IPS DF 6.9 (cell line): ENCODE measurements around the gene DAB1.

Experiments
- DNase-seq: peaks from one replicate; pipeline ENCODE4 v3.0.0-alpha.2; 2013; ENCODE audit warnings: low read depth, low spot score
- H3K27ac ChIP-seq: one replicate; pipeline ENCODE4 v1.5.1; 2013; ENCODE audit warnings: low read length, control low read depth
- H3K27me3 ChIP-seq: 2 replicates; pipeline ENCODE4 v1.6.1; 2013; ENCODE audit warnings: mild to moderate bottlenecking, low read length; ENCODE audit not compliant: control insufficient read depth, insufficient read depth
- H3K36me3 ChIP-seq: 2 replicates; pipeline ENCODE4 v1.6.1; 2013; ENCODE audit warnings: low read length; ENCODE audit not compliant: control insufficient read depth, insufficient read depth
- H3K4me1 ChIP-seq: 2 replicates; pipeline ENCODE4 v1.6.1; 2013; ENCODE audit warnings: low read length; ENCODE audit not compliant: control insufficient read depth, insufficient read depth
- H3K4me3 ChIP-seq: 2 replicates; pipeline ENCODE4 v1.5.1; 2013; ENCODE audit warnings: mild to moderate bottlenecking, low read length
- H3K9me3 ChIP-seq: 2 replicates; pipeline ENCODE4 v1.6.1; 2013; ENCODE audit warnings: low read length, inconsistent platforms; ENCODE audit not compliant: control insufficient read depth, insufficient read depth
- WGBS: extraction: QIAGEN DNeasy Blood & Tissue Kit; methylation state at CpG from one replicate; pipeline ENCODE4 v1.1.7; 2013; ENCODE audit warnings: mixed read lengths, missing lambda C conversion rate; ENCODE audit not compliant: insufficient read length, insufficient coverage; 5-methylcytosine and 5-hydroxymethylcytosine counted together

The DAB1 gene

DNA sequence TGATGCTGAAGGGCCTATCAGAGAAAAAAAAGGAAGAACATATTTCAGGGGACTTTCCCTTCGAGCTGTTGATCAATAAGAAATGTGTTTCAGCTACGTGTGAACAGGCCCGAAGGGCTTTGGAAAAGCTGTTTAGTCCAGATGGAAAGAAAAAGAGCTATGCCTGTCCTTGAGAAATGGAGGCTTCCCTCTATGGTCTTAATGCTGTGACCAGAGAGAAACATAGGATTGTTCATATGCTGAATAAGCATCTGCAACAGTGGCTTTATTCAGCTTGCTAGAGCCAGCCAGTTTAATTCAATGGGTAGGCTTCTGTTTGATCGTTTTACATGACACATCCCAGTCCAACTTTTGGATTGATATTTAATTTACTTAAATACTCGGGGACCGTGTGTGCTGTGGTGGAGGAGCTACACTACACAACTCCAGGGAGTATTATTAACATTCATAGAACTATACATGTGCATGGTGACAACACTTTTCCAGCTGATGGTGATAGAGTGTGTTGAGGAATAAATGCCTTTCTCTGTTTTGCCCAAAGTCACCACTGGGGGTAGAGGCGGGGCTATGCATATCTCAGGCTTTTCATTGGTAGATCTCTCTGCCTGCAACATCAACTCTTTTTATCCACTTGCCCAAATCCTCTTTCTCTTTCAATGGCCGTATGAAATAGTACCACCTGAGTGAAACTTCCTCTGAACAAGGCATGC lies 351.3 kb downstream of the DAB1 start:
- no CpG with 5 or more reads among the region's 8 CpGs for WGBS
- H3K4me3 ChIP-seq, result no peak overlapping the region
- DNase-seq, result no peak

DNA sequence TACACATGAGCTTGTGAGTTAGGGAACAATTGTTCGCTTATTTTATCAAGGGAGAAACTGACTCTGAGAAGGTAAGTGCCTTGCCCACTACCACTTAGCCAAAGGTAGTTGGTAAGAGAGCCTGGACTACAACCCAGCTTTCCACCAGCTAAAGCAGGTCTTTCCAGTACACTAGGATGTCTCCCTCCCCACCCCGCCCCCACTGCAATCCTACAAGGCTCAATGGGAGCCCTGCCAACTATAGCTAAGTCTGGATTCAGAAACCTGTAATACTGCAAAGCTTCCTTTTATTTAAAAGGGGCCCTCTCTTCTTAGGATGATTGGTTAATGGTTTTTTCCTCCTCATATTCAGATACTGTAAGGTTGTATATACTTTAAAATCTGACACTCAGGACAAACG lies 356.0 kb downstream of the DAB1 start:
- Histone ChIP-seq H3K4me1 (no peaks in the 10 kb centered on the region; the same call in 1 of the 2 replicates), H3K36me3 (no peaks in the 10 kb centered on the region), H3K4me3 (no peak overlapping the region), H3K27ac (no peak overlapping the region), H3K9me3 (no peaks in the 10 kb centered on the region), H3K27me3 (no peaks in the 10 kb centered on the region)
- whole genome bisulfite sequencing, result no CpG with 5 or more reads among the region's 3 CpGs
- no peak for DNase-seq

More for the DNA sequence above, 351.3 kb downstream of the DAB1 start:
- no peak overlapping the region for H3K27ac ChIP-seq
- H3K36me3 ChIP-seq, result no peaks in the 10 kb centered on the region
- no peaks in the 10 kb centered on the region; the same call in 1 of the 2 replicates for H3K4me1 ChIP-seq
- no peaks in the 10 kb centered on the region for H3K27me3 ChIP-seq
- H3K9me3 ChIP-seq, result no peaks in the 10 kb centered on the region

DNA sequence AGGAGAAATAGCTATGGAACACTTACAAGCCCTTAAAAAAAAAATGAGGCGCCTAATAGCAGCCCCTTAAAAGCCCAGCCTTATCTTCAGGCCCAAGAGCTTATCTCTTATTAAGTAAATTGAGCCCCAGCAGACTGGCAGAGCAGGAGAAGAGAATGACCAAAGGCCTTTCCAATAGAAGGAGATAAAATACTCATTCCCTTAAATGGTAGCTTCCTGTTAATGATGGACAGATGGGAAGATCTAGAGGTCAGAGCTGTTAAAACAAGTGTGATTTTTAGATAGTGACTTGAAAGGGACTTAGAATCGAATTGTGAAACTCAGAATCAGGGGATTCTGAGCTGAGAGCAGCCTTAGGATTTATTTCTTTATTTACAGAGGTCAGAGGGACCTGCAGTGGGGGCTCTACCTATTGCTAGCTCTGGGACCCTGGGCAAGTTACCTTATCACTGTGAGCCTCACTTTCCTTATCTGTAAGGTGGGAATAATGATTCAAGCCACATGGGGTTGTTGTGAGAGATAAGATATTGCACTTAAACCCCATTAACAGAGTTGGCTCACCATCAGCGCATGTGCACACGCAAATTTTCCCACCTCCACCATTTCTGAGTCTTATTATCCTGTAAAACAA lies 356.8 kb downstream of the DAB1 start:
- H3K36me3 ChIP-seq, result no peaks in the 10 kb centered on the region
- no peak overlapping the region for H3K27ac ChIP-seq
- no peak for DNase-seq
- no peaks in the 10 kb centered on the region for H3K27me3 ChIP-seq
- no peaks in the 10 kb centered on the region for H3K4me1 ChIP-seq
- H3K9me3 ChIP-seq, result no peaks in the 10 kb centered on the region
- WGBS, result no CpG with 5 or more reads among the region's 4 CpGs
- H3K4me3 ChIP-seq, result no peak overlapping the region

DNA sequence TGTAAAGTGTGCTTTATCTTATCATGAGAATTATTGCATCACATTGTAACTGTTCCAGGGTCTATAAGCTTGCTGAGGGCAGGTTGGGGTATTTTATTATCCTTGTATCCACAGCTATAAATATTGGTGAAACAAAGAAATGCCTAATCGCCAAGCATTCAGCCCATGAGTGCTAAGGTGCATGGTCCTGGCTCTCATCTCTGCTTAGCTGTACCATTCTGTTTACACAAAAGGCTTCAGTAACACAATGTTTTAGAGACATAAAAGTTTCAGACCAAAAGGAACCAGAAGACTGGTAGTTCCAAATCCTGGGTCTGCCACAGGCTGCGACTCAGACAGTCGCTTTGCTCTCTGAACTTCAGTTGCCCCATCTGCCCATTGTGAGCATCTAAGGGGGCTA lies 358.4 kb downstream of the DAB1 start:
- no peaks in the 10 kb centered on the region for H3K4me1 ChIP-seq
- H3K27ac ChIP-seq, result no peak overlapping the region
- no peaks in the 10 kb centered on the region for H3K27me3 ChIP-seq
- no CpG with 5 or more reads among the region's 3 CpGs for WGBS
- H3K9me3 ChIP-seq, result no peaks in the 10 kb centered on the region
- H3K36me3 ChIP-seq, result no peaks in the 10 kb centered on the region
- no peak for DNase-seq
- H3K4me3 ChIP-seq, result no peak overlapping the region

DNA sequence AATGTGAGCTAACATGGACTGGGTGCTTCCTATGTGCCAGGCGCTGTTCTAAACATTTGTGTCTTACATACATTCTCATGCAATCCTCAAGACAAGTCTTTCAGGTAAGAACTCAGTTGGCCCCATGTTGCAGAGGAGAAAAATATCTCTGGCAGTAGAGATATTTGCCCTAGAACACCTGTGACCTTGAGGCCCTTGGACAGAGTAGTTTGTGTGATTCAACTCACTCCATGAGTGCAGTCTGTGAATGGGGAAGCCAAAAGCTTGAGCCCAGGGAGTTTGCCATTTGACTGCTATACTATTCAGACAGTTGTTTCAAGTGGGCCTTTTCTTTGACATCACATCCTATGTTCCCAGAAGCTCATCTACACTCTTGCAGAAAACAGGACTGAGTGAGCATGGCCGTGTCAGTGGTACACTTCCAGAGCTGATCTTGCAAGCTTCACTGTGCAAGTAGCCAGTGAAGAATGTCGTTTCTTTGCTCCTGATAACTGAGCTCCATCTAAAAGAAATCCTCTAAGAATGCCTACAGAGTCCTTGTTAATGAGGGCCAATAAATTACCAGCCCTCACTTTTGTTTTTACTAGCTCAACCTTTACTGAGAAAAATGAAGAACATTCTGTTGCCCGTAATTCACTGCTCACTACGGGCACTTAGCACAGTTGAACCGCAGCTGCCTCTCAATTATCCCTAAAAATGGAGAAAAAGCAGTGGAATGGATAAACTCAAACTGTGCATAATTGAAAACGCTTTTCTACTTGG lies 359.3 kb downstream of the DAB1 start:
- WGBS, result no CpG with 5 or more reads among the region's 7 CpGs
- H3K36me3 ChIP-seq, result no peaks in the 10 kb centered on the region
- no peak overlapping the region for H3K27ac ChIP-seq
- no peaks in the 10 kb centered on the region for H3K9me3 ChIP-seq
- no peaks in the 10 kb centered on the region for H3K27me3 ChIP-seq
- H3K4me3 ChIP-seq, result no peak overlapping the region
- no peak for DNase-seq
- H3K4me1 ChIP-seq, result no peaks in the 10 kb centered on the region

DNA sequence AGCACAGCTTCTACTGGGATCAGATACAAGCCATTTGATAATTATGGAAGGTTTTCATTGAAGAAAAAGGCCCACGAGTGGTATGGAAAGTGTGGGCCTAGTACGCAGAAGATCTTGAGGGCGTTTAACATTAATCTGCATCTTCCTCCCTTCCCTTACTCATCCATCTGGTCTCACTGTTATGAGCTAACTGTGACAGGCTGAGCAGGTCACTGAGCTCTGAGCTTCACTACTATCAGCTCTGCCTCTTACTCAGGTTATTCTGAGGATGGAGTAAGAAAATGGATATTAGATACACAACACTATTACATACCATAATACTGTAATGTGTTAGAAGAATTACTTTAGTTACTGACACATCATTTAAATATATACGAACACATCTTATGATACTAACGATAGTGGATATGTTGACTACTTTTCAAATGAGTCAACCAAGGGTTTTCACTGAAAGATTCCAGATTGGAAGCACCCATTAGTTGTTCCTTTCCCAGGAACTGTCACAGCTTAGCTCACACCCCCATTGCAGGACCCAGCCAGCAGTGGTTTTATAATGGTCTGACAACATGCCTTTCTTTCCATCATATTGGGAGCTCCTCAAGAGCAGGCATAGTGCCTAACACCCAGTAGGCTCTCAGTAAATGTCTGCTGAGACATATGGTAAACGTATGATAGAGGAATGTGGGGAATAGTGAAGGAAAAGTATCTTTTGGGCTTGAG lies 360.3 kb downstream of the DAB1 start:
- Histone ChIP-seq H3K27ac (no peak overlapping the region), H3K4me1 (no peaks in the 10 kb centered on the region), H3K36me3 (no peaks in the 10 kb centered on the region), H3K9me3 (no peaks in the 10 kb centered on the region), H3K27me3 (no peaks in the 10 kb centered on the region), H3K4me3 (no peak overlapping the region)
- no peak for DNase-seq
- no CpG with 5 or more reads among the region's 6 CpGs for WGBS

DNA sequence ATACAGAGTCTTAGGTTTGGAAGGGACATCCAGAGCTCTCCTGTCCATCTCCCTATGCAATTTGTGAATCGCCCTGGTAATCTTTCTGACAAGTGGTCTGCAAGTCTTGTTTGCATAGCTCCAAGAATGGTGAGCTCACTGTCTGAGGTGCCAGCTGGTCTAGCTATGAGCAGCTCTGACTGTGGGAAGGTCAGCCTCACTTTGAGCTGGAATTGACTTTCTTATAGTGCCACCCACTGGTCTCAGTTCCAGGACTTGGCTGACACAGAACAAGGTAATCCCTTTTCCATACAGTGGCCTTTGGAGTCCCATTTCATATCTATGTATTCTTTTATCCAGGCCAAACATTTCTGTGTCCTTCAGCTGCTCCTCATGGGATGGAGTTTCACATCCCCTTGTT lies 362.5 kb downstream of the DAB1 start:
- no CpG with 5 or more reads among the region's 1 CpG for WGBS
- Histone ChIP-seq H3K9me3 (no peaks in the 10 kb centered on the region), H3K27me3 (no peaks in the 10 kb centered on the region), H3K4me1 (no peaks in the 10 kb centered on the region), H3K27ac (no peak overlapping the region), H3K36me3 (no peaks in the 10 kb centered on the region), H3K4me3 (no peak overlapping the region)
- no peak for DNase-seq

DNA sequence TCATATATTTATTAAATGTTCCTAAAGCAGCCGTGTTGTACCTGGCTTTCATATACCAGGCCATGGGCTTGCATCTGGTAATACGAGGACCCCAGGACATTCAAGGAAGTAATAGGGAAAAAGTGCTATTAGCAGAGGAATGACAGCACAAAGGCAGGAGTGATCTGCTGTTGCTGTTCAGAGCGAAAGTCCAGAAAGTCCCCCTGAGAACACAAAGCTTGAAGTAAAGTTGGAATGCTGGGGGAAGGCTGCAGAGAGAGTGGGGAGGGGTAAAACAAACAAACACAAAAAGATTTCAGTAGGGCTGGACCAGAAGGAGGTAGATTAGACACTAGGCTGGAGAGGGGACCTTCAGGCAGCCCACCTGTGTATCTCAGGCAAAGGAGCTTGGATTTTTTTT lies 363.4 kb downstream of the DAB1 start:
- no peaks in the 10 kb centered on the region for H3K4me1 ChIP-seq
- H3K9me3 ChIP-seq, result no peaks in the 10 kb centered on the region
- H3K27me3 ChIP-seq, result no peaks in the 10 kb centered on the region
- no peak overlapping the region for H3K4me3 ChIP-seq
- H3K36me3 ChIP-seq, result no peaks in the 10 kb centered on the region
- DNase-seq, result no peak
- no CpG with 5 or more reads among the region's 3 CpGs for WGBS
- H3K27ac ChIP-seq, result no peak overlapping the region

DNA sequence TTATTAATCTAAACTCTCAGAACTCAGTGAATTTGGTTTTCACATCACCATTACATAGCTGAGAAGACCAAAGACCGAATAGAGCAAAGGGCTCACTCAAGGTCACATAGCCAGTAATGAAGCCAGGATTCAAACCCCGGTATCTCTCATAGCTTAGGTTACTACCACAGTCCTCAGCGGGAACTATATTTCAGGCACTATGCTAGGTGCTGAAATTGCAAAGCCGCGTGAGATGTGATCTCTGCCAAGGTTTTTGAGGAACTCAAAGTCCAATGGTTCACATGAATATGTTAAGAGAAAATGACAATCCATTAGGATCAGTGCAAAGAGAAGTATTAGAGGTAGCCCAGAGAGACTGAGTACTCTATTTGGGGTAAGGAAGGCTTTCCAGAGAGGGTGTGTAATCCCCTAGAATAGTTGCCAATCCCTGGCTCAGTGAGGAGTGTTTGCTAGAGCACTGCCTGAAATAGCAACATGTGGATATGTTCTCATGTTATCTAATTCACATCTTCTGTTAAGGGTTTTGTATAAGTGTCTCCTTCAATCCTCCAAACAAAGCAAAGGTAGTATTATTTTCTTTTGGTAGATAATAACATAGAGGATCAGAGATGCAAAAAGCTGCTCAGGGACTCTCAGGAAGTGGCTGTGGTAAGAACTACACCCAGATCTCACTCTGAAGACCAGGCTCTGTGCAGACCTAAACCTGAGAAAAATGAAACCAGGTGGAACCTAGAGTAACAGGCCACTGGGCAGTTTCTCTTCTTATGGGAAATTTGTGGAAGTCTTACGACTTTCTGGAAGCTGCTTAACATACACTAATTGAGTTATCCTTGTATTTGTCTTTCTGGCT lies 365.0 kb downstream of the DAB1 start:
- WGBS, result no CpG with 5 or more reads among the region's 6 CpGs
- no peaks in the 10 kb centered on the region for H3K27me3 ChIP-seq
- DNase-seq, result no peak
- H3K4me1 ChIP-seq, result no peaks in the 10 kb centered on the region
- no peaks in the 10 kb centered on the region for H3K36me3 ChIP-seq
- H3K4me3 ChIP-seq, result no peak overlapping the region
- H3K27ac ChIP-seq, result no peak overlapping the region
- no peaks in the 10 kb centered on the region for H3K9me3 ChIP-seq
